GM19372 (cell line): ENCODE results near the gene NSFL1C.
A peak's percentile ranks its signal among the peaks of the same experiment; 100 is the strongest.

Experiments
- ATAC-seq: cut with Tn5 transposase; IDR thresholded peaks from one replicate; pipeline ENCODE4 v1.9.1; 2021; ENCODE audit warnings: mild to moderate bottlenecking, low read depth, moderate library complexity; ENCODE audit not compliant: unreplicated experiment

Gene NSFL1C

GRCh38 chr20:1394686-1395085 lies 72.0 kb downstream of the NSFL1C start:
- ATAC-seq: no peak

- ATAC-seq: no peak
Observed at GRCh38 chr20:1393507-1393882, 73.2 kb downstream of the NSFL1C start.

GRCh38 chr20:1392693-1393506 lies 73.7 kb downstream of the NSFL1C start, which contains the start of gene FKBP1A:
FKBP1A (minus strand) TSS chr20:1393054; CDS start chr20:1392998, 56 bp downstream.
- ATAC-seq: peak; percentile 82

DNA sequence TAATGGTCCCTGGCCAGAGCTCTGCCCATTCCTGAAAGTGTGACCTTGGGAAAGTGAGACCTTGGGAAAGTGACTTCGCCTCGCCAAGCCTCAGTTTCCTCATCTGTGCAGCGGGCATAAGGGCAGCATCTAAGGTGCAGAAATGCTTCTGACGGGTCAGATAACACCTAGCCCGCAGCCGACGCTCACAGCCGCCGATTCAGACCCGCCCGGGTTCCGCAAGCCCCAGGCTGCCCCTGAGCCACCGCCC lies 74.3 kb downstream of the NSFL1C start:
- peak; percentile 27 for ATAC-seq
